A673 (cell line): Measurements from ENCODE around the gene PTPMT1. TPM values are rescaled to one million over a fixed set of nuclear protein-coding genes. Genes with fewer than 3 reads are reported as not detected.

Experiments
- BruUV-seq: library from RNA; stranded (reverse); fragments of 400-500 nt; replicated peaks from 2 replicates; lab custom pipeline; 2021; lab: Mats Ljungman, UMichigan
- CTCF ChIA-PET: fragments of 300-600 bp; sonication (Branson Sonifier 250); formaldehyde crosslinking; loops from one replicate; lab custom pipeline; 2022; ENCODE audit warnings: antibody characterized with exemption; lab: Charles Lee
- POLR2A ChIA-PET: fragments of 300-600 bp; sonication (Branson Sonifier 250); formaldehyde crosslinking; loops from one replicate; lab custom pipeline; 2022; ENCODE audit warnings: antibody characterized with exemption; ENCODE audit not compliant: low non-redundant PET; lab: Charles Lee
- DNase-seq: peaks from one replicate; pipeline ENCODE4 v3.0.0-alpha.2; 2015; ENCODE audit warnings: low spot score
- H3K27ac ChIP-seq: fragments of 200-600 bp; sonication (generic); 2 replicates; pipeline ENCODE4 v1.5.1; 2016; ENCODE audit warnings: mixed run types, low read depth, mild to moderate bottlenecking, mixed read lengths, antibody characterized with exemption, low read length; ENCODE audit not compliant: poor library complexity, severe bottlenecking
- H3K27me3 ChIP-seq: fragments of 200-600 bp; sonication (generic); replicated peaks from 2 replicates; pipeline ENCODE4 v1.6.1; 2017; ENCODE audit warnings: mixed run types, low read depth, mild to moderate bottlenecking, mixed read lengths, antibody characterized with exemption, low read length; ENCODE audit not compliant: insufficient read depth, poor library complexity
- H3K36me3 ChIP-seq: fragments of 200-600 bp; sonication (generic); 2 replicates; pipeline ENCODE4 v1.6.1; 2016; ENCODE audit warnings: mixed run types, mild to moderate bottlenecking, mixed read lengths, antibody characterized with exemption, low read length; ENCODE audit not compliant: insufficient read depth, poor library complexity, severe bottlenecking
- H3K4me1 ChIP-seq: fragments of 200-600 bp; sonication (generic); 2 replicates; pipeline ENCODE4 v1.6.1; 2017; ENCODE audit warnings: mixed run types, mild to moderate bottlenecking, mixed read lengths, antibody characterized with exemption, low read length; ENCODE audit not compliant: insufficient read depth, poor library complexity, severe bottlenecking
- H3K4me3 ChIP-seq: fragments of 200-600 bp; sonication (generic); 2 replicates; pipeline ENCODE4 v1.5.1; 2016; ENCODE audit warnings: low read depth, mixed run types, mild to moderate bottlenecking, mixed read lengths, low read length; ENCODE audit not compliant: poor library complexity, severe bottlenecking
- H3K9me3 ChIP-seq: fragments of 200-600 bp; sonication (generic); 2 replicates; pipeline ENCODE4 v1.6.1; 2016; ENCODE audit warnings: mixed run types, low read depth, mild to moderate bottlenecking, mixed read lengths, antibody characterized with exemption, low read length; ENCODE audit not compliant: poor library complexity, severe bottlenecking
- EZH2 ChIP-seq: fragments of 200-600 bp; sonication (generic); IDR thresholded peaks from 2 replicates; pipeline ENCODE4 v1.6.1; 2017; ENCODE audit warnings: borderline replicate concordance, low read depth, mild to moderate bottlenecking, mixed read lengths, antibody characterized with exemption, low read length; ENCODE audit not compliant: poor library complexity, severe bottlenecking
- intact Hi-C: fragments of 100-400 bp; cut with micrococcal nuclease; formaldehyde crosslinking; loops from one replicate; pipeline ENCODE4 v1.10.0; 2022; ENCODE audit not compliant: unreplicated experiment
- total RNA-seq: library from RNA; stranded (reverse); gene quantifications from 2 replicates; pipeline ENCODE4 v1.2.3, GENCODE V29; 2021
- TF ChIP-seq, protein P1 (sequence below): fragments of 300-800, 200-600 bp; sonication (generic); conservative IDR thresholded peaks from 2 replicates; pipeline ENCODE4 v1.5.1; 2017; ENCODE audit warnings: low read depth, mild to moderate bottlenecking, antibody characterized with exemption, low read length, moderate library complexity, mixed read lengths

Gene PTPMT1
- total RNA-seq, 1 experiment from 2014 or later, result 68.1 TPM

DNA sequence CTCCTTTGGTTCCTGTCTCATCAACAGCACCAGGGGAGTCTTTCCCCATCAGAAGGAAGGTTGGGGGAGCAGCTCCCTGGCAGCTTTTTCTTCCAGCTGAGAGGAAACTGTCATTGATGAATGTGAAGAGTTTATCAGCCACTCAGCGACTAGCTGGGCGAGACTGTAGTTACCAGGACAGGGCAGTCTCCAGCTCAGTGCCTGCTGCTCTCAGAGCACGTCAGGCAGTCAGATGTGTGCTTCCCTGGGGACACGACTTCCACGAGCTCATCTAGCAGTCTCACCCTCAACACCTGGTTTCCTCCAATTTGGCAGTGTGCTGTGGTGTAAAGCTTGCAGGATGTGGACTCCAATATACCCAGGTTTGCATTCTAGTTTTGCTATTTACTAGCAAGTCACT, 41.3 kb downstream of the PTPMT1 start:
- no TSS peak for BruUV-seq
- ChIA-PET POLR2A (no interaction called here), CTCF (no interaction called here)
- Histone ChIP-seq H3K9me3 (no peaks in the 10 kb centered on the region), H3K36me3 (no peaks in the 10 kb centered on the region), H3K4me3 (no peak overlapping the region), H3K4me1 (no peaks in the 10 kb centered on the region), H3K27me3 (no peaks in the 10 kb centered on the region), H3K27ac (no peak overlapping the region)
- intact Hi-C loops, result no loop called here
- no peak for TF ChIP-seq EZH2
- DNase-seq, result no peak

DNA sequence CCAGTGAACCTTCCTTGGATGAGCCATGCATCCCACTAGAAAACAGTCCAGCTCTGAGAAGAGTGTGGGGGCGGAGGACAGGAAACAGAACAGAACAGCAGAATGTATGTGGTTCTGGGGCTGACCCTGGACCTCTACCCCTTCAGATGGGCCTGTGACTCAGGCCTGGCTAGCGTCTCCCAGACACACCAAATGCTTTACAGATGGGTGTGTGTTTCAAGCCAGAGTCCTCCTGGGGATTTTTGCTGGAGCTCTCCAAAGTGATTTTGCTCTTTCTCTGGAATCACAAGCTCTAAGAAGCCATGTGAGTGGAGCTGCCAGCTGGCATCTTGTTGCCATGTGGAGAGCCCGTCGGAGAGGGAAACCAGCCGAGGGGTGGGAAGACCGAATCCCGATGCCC, 42.0 kb downstream of the PTPMT1 start:
- Histone ChIP-seq H3K4me1 (no peaks in the 10 kb centered on the region), H3K36me3 (no peaks in the 10 kb centered on the region), H3K4me3 (no peak overlapping the region), H3K9me3 (no peaks in the 10 kb centered on the region), H3K27me3 (no peaks in the 10 kb centered on the region), H3K27ac (no peak overlapping the region)
- CTCF ChIA-PET, result no interaction called here
- intact Hi-C loops, result no loop called here
- TF ChIP-seq EZH2, result no peak
- TF ChIP-seq, protein P1, sequence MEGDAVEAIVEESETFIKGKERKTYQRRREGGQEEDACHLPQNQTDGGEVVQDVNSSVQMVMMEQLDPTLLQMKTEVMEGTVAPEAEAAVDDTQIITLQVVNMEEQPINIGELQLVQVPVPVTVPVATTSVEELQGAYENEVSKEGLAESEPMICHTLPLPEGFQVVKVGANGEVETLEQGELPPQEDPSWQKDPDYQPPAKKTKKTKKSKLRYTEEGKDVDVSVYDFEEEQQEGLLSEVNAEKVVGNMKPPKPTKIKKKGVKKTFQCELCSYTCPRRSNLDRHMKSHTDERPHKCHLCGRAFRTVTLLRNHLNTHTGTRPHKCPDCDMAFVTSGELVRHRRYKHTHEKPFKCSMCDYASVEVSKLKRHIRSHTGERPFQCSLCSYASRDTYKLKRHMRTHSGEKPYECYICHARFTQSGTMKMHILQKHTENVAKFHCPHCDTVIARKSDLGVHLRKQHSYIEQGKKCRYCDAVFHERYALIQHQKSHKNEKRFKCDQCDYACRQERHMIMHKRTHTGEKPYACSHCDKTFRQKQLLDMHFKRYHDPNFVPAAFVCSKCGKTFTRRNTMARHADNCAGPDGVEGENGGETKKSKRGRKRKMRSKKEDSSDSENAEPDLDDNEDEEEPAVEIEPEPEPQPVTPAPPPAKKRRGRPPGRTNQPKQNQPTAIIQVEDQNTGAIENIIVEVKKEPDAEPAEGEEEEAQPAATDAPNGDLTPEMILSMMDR, result no peak
- no TSS peak for BruUV-seq
- DNase-seq, result no peak
- POLR2A ChIA-PET, result no interaction called here

DNA sequence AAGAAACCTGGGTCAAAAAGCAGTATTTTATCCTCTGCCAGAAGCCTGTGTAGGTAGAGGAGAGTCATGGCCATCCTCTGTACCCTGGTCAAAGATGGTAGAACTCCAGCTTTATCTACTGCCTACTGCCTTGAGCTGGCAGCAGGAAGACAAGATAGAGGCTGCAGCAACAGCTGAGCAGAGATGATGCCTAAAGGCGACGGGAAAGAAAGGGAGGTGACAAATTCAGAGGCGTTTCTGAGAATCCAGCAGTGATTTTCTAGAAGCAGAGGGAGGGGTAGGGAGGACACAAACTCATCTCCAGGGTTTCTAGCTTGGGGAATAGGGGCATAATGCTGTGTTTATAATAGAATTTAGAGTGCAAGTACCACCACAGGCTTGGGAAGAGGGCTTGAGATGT, 44.3 kb downstream of the PTPMT1 start:
- no peak for TF ChIP-seq EZH2
- TF ChIP-seq, protein P1, result no peak
- POLR2A ChIA-PET, result no interaction called here
- CTCF ChIA-PET, result no interaction called here
- Histone ChIP-seq H3K4me1 (no peaks in the 10 kb centered on the region), H3K36me3 (no peaks in the 10 kb centered on the region), H3K9me3 (no peaks in the 10 kb centered on the region), H3K4me3 (no peak overlapping the region), H3K27me3 (no peaks in the 10 kb centered on the region), H3K27ac (no peak overlapping the region)
- BruUV-seq, result no TSS peak
- no peak for DNase-seq
- intact Hi-C loops, result no loop called here

DNA sequence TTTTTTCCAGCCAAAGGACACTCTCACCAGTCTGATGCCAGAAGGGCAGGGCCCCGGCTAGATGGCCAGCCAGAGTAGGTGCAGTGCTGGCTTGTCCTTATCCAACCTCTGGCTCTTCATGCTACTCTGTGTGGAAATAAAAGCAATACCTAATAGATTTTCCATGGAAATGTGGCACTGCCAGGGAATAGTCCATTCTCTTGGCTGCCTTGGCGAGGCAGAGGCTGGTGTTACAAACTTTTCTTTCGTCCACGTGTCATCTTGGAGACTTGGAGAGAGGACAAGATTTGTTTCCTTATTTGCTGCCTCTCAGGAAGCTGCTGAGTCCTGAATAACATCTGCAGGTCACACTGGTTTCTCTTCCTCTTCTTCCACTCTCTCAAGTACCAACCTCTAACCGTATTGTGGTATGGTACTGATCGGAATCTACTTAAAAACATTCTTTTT, 46.0 kb downstream of the PTPMT1 start:
- POLR2A ChIA-PET, result interaction anchor here (1.1 kb wide), 1 partner anchor 10 kb away, joined by 5 read pairs; no protein-coding TSS in a partner anchor
- no peak overlapping the region for H3K4me3 ChIP-seq
- H3K9me3 ChIP-seq, result no peaks in the 10 kb centered on the region
- H3K36me3 ChIP-seq, result peaks cover 5% of the 10 kb centered on the region
- H3K27ac ChIP-seq, result no peak overlapping the region
- CTCF ChIA-PET, result no interaction called here
- DNase-seq, result no peak
- H3K27me3 ChIP-seq, result no peaks in the 10 kb centered on the region
- TF ChIP-seq, protein P1, result no peak
- TF ChIP-seq EZH2, result no peak
- no peaks in the 10 kb centered on the region for H3K4me1 ChIP-seq
- BruUV-seq, result no TSS peak
- intact Hi-C loops, result no loop called here
